Endothelial cell of umbilical vein (primary cell): Measurements from ENCODE around the gene PCGF3. TPM values are rescaled to one million over a fixed set of nuclear protein-coding genes. Genes with fewer than 3 reads are reported as not detected.

Experiments
- BruUV-seq: library from RNA; stranded (reverse); fragments of 400-500 nt; replicated peaks from 2 replicates; lab custom pipeline; 2021; lab: Mats Ljungman, UMichigan
- CTCF ChIA-PET: fragments of 300-600, 350-600 bp; sonication (Branson Sonifier 250); formaldehyde crosslinking; loops from one replicate; lab custom pipeline; 2021; ENCODE audit warnings: antibody characterized with exemption, inconsistent platforms; lab: Charles Lee
- POLR2A ChIA-PET: fragments of 300-600, 350-600 bp; sonication (Branson Sonifier 250); formaldehyde crosslinking; loops from one replicate; lab custom pipeline; 2021; ENCODE audit warnings: antibody characterized with exemption, inconsistent platforms; lab: Charles Lee
- DNase-seq: peaks from one replicate; pipeline ENCODE4 v3.0.0-alpha.2; 2011; ENCODE audit warnings: low read depth, low spot score
- FAIRE-seq: peaks from 2 replicates; lab custom pipeline; 2011; peaks lifted over from hg19 to GRCh38; lab: Jason Lieb, UNC
- H2AFZ ChIP-seq: 2 replicates; pipeline ENCODE4 v1.6.0; 2012; ENCODE audit warnings: low read depth, low read length, control low read depth, inconsistent platforms
- H3K27ac ChIP-seq: 2 replicates; pipeline ENCODE4 v1.5.1; 2011; ENCODE audit warnings: low read depth, mild to moderate bottlenecking, control low read depth, low read length, moderate library complexity; ENCODE audit not compliant: insufficient read depth
- H3K27me3 ChIP-seq, 2 experiments: 2 replicates each; pipeline versions ENCODE4 v1.6.0 to v1.6.1; 2011; ENCODE audit warnings: low read length in 2 of 2, mixed read lengths in 1 of 2; ENCODE audit not compliant: control insufficient read depth in 2 of 2, insufficient read depth in 2 of 2
- H3K36me3 ChIP-seq, 2 experiments: 2 replicates in 1 of 2; 3 replicates in 1 of 2; pipeline ENCODE4 v1.5.1; 2011; ENCODE audit warnings: low read length in 2 of 2, mild to moderate bottlenecking in 1 of 2, moderate library complexity in 1 of 2; ENCODE audit not compliant: control insufficient read depth in 2 of 2, insufficient read depth in 2 of 2; ENCODE audit errors: extremely low read depth in 1 of 2
- H3K4me1 ChIP-seq: 3 replicates; pipeline ENCODE4 v1.5.1; 2011; ENCODE audit warnings: mild to moderate bottlenecking, low read length; ENCODE audit not compliant: control insufficient read depth, insufficient read depth; ENCODE audit errors: extremely low read depth
- H3K4me2 ChIP-seq: 2 replicates; pipeline ENCODE4 v1.6.1; 2011; ENCODE audit warnings: low read length, control low read depth, mixed read lengths; ENCODE audit not compliant: insufficient read depth
- H3K4me3 ChIP-seq, 3 experiments: fragments of 200-600 bp in 1 of 3; sonication (generic), shearing (Covaris generic) in 1 of 3; replicated peaks in 1 of 3; 2 replicates each; pipeline ENCODE4 v1.5.1; 2011 to 2016; ENCODE audit warnings: control low read depth in 3 of 3, low read length in 3 of 3, mild to moderate bottlenecking in 2 of 3, inconsistent platforms in 1 of 3, low read depth in 1 of 3, moderate library complexity in 1 of 3; ENCODE audit not compliant: insufficient read depth in 1 of 3
- H3K79me2 ChIP-seq: 2 replicates; pipeline ENCODE4 v1.6.0; 2012; ENCODE audit warnings: low read length, inconsistent platforms; ENCODE audit not compliant: control insufficient read depth, insufficient read depth
- H3K9ac ChIP-seq: replicated peaks from 2 replicates; pipeline ENCODE3; 2011; ENCODE audit warnings: low read length, control low read depth; ENCODE audit not compliant: insufficient read depth; ENCODE audit errors: extremely low read depth
- H3K9me1 ChIP-seq: replicated peaks from 3 replicates; pipeline ENCODE4 v1.6.0; 2011; ENCODE audit warnings: mild to moderate bottlenecking, low read length; ENCODE audit not compliant: control insufficient read depth, insufficient read depth; ENCODE audit errors: extremely low read depth
- H3K9me3 ChIP-seq: replicated peaks from 2 replicates; pipeline ENCODE4 v1.5.1; 2012; ENCODE audit warnings: low read length, inconsistent platforms; ENCODE audit not compliant: control insufficient read depth, insufficient read depth
- H4K20me1 ChIP-seq: replicated peaks from 2 replicates; pipeline ENCODE3; 2011; ENCODE audit warnings: mild to moderate bottlenecking, low read length; ENCODE audit not compliant: control insufficient read depth, insufficient read depth; ENCODE audit errors: extremely low read depth
- FOS ChIP-seq: IDR thresholded peaks from 2 replicates; pipeline ENCODE4 v1.6.1; 2011; ENCODE audit warnings: mild to moderate bottlenecking, low read length, moderate library complexity, borderline replicate concordance; ENCODE audit not compliant: insufficient read depth
- GATA2 ChIP-seq: IDR thresholded peaks from 2 replicates; pipeline ENCODE4 v1.7.0; 2011; ENCODE audit warnings: low read depth, mild to moderate bottlenecking, moderate library complexity, mixed read lengths, low read length; ENCODE audit not compliant: insufficient read length, insufficient read depth
- POLR2A ChIP-seq: IDR thresholded peaks from 2 replicates; pipeline ENCODE4 v1.6.1; 2012; ENCODE audit warnings: low read depth, mild to moderate bottlenecking, control low read depth, low read length
- POLR2AphosphoS5 ChIP-seq: IDR thresholded peaks from 2 replicates; pipeline ENCODE4 v1.6.1; 2012; ENCODE audit warnings: low read depth, mild to moderate bottlenecking, control low read depth, low read length, moderate library complexity; ENCODE audit not compliant: insufficient read depth
- dilution Hi-C: fragments of 300-500 bp; cut with MboI; formaldehyde crosslinking; loops from one replicate; pipeline ENCODE4 v1.15.0; 2019; ENCODE audit warnings: low sequenced_read_pairs; ENCODE audit not compliant: extremely low pct_ligation_motif_present
- intact Hi-C: fragments of 100-400 bp; cut with micrococcal nuclease; formaldehyde crosslinking; loops from one replicate; pipeline ENCODE4 v1.10.0; 2022
- polyA plus RNA-seq, 4 experiments: library from polyadenylated mRNA; depleted of rRNA in 3 of 4; stranded (reverse) in 3 of 4; unstranded in 1 of 4; fragments of >200 nt; gene quantifications; 2 replicates each; pipeline versions ENCODE4 v1.2.1 to v1.2.3, GENCODE V29; 2011 to 2012; ENCODE audit warnings: missing spikeins in 1 of 4
- total RNA-seq: library from RNA; stranded (reverse); gene quantifications from 2 replicates; pipeline ENCODE4 v1.2.3, GENCODE V29; 2021
- TF ChIP-seq, protein P1 (sequence below): IDR thresholded peaks from 2 replicates; pipeline ENCODE4 v1.6.1; 2011; ENCODE audit not compliant: insufficient read depth, insufficient read length

The PCGF3 gene
- total and polyA plus RNA-seq, 2 donors (not counting 3 experiments of a cell fraction or from before 2014, with no cell fraction given) = 70.2 to 91.8 TPM

DNA sequence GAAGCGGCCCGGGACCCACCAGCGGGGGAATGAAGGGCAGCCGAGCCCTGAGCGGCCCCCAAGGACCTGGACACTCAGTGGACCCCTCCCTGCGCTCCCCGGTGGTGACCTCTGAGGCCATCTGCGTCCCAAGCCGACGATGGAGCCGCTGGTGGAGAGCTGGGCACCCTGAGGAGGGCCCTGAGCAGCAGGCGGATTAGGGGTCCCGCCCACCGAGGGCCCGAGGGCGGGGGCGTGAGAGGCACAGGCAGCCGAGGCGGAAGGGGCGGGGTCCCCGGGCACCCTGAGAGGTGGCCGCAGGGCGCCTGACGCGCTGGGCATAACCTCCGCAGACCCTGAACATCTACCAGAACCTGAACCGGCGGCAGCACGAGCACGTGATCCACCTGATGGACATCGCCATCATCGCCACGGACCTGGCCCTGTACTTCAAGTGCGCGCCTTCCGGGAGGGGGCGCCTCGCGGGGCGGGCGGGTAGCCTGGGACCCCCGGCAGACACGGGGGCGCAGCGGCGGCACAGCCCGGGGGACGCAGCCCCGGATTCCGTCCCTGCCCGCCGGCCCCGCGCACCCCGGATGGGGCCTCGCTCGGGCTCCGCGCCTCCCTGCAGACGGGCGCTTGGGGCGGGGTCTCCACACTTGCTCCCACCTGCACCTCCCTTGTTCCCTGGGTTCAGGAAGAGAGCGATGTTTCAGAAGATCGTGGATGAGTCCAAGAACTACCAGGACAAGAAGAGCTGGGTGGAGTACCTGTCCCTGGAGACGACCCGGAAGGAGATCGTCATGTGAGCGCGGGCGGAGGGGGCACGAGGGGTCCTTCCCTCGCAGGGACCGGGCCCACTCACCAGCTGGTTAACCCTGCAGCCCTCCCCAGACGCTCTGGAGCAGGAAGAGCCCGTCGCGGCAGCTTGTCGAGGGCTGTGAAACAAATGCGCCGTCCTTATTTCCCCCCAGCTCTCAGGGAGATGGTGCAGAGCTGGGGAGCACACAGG lies 41.9 kb upstream of the PCGF3 start:
- H3K4me3 ChIP-seq = peak overlapping the region in 1 of 3 experiments; percentile 38
- dilution Hi-C loops = no loop called here
- ChIA-PET CTCF (no interaction called here), POLR2A (no interaction called here)
- H4K20me1 ChIP-seq = no peaks in the 10 kb centered on the region
- no peaks in the 10 kb centered on the region for H3K36me3 ChIP-seq
- FAIRE-seq = no peak
- no peaks in the 10 kb centered on the region for H3K9me3 ChIP-seq
- no peak overlapping the region for H3K9ac ChIP-seq
- peak; percentile 17 for TF ChIP-seq POLR2AphosphoS5
- TF ChIP-seq POLR2A = no peak
- no peak overlapping the region for H3K27ac ChIP-seq
- no peak for DNase-seq
- H2AFZ ChIP-seq = peak overlapping the region; percentile 84
- intact Hi-C loops = no loop called here
- H3K79me2 ChIP-seq = no peaks in the 10 kb centered on the region
- H3K4me2 ChIP-seq = peak overlapping the region; percentile 39
- BruUV-seq = no TSS peak
- peaks cover 0 to 5% of the 10 kb centered on the region in 2 experiments for H3K27me3 ChIP-seq
- H3K9me1 ChIP-seq = no peaks in the 10 kb centered on the region
- no peaks in the 10 kb centered on the region for H3K4me1 ChIP-seq

DNA sequence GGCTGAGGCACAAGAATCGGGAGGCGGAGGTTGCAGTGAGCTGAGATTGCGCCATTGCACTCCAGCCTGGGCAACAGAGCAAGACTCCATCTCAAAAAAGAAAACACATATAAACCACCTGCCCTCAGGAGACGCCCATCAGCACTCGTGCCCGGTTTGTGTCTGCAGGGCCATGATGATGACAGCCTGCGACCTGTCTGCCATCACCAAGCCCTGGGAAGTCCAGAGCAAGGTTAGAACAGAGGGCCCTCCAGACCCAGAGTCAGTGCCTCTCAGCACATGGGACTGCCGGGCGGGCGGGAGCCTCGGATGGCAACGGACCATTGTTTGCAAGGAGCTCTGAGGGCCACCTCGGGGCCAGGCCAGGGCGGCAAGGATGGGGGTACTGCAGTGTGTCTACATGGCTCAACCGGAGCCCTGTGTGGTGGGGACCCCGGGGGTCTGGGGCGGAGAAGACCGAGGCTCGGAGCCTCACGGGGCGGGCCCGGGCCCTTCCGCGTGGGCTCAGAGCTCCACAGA lies 40.9 kb upstream of the PCGF3 start:
- H3K27ac ChIP-seq = no peak overlapping the region
- no peak for TF ChIP-seq FOS
- TF ChIP-seq, protein P1, sequence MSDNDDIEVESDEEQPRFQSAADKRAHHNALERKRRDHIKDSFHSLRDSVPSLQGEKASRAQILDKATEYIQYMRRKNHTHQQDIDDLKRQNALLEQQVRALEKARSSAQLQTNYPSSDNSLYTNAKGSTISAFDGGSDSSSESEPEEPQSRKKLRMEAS = no peak
- no peak for TF ChIP-seq GATA2
- TF ChIP-seq POLR2AphosphoS5 = no peak
- POLR2A ChIA-PET = no interaction called here
- H3K4me2 ChIP-seq = no peak overlapping the region
- no peak for FAIRE-seq
- intact Hi-C loops = no loop called here
- no peaks in the 10 kb centered on the region for H3K9me3 ChIP-seq
- dilution Hi-C loops = no loop called here
- H3K36me3 ChIP-seq = no peaks in the 10 kb centered on the region
- no peaks in the 10 kb centered on the region for H3K79me2 ChIP-seq
- H3K9ac ChIP-seq = no peak overlapping the region
- no peak overlapping the region for H3K4me3 ChIP-seq
- no peak overlapping the region for H2AFZ ChIP-seq
- no peaks in the 10 kb centered on the region for H4K20me1 ChIP-seq
- no peaks in the 10 kb centered on the region for H3K4me1 ChIP-seq
- H3K27me3 ChIP-seq = peaks cover 0 to 5% of the 10 kb centered on the region in 2 experiments
- H3K9me1 ChIP-seq = no peaks in the 10 kb centered on the region
- CTCF ChIA-PET = no interaction called here
- no TSS peak for BruUV-seq
- no peak for DNase-seq
